GM12892 (cell line): ENCODE measurements around the gene CKMT2.

Experiments used
- POLR2A ChIP-seq: IDR thresholded peaks from 2 replicates; pipeline ENCODE4 v1.6.1; 2011; ENCODE audit warnings: low read depth, low read length, control low read depth
- POLR2AphosphoS5 ChIP-seq: IDR thresholded peaks from 2 replicates; pipeline ENCODE4 v1.6.1; 2011; ENCODE audit warnings: low read depth, low read length, control low read depth
- TAF1 ChIP-seq: IDR thresholded peaks from 2 replicates; pipeline ENCODE4 v1.6.1; 2011; ENCODE audit warnings: low read depth, mild to moderate bottlenecking, control low read depth, low read length, borderline replicate concordance

- TF ChIP-seq POLR2A: no peak
- no peak for TF ChIP-seq TAF1
- TF ChIP-seq POLR2AphosphoS5: no peak
Measured at GRCh38 chr5:81213070-81213469, 20.1 kb upstream of the CKMT2 start.
